Prostate gland (tissue), 2 donors: ENCODE data around the gene TNKS1BP1. TPM values are rescaled to one million over a fixed set of nuclear protein-coding genes. Genes with fewer than 3 reads are reported as not detected.

Experiments
- DNase-seq: peaks from one replicate; pipeline ENCODE4 v3.0.0-alpha.2; 2019; ENCODE audit warnings: low spot score
- H3K27ac ChIP-seq, 2 donors: fragments of 200-600 bp; sonication (generic); 2 replicates each; pipeline ENCODE4 v1.5.1; 2017 to 2019
- H3K27me3 ChIP-seq: fragments of 200-600 bp; sonication (generic); replicated peaks from 2 replicates; pipeline ENCODE4 v1.5.1; 2019; ENCODE audit not compliant: insufficient read depth
- H3K36me3 ChIP-seq, 2 donors: fragments of 200-600 bp; sonication (generic); 1 replicate in 1 of 2; 2 replicates in 1 of 2; pipeline versions ENCODE4 v1.5.1 to v1.8.1; 2017 to 2019
- H3K4me1 ChIP-seq: fragments of 200-600 bp; sonication (generic); replicated peaks from 2 replicates; pipeline ENCODE4 v1.5.1; 2019
- H3K4me3 ChIP-seq, 2 donors: fragments of 200-600 bp; sonication (generic); 2 replicates each; pipeline ENCODE4 v1.5.1; 2017 to 2019
- H3K9me3 ChIP-seq: fragments of 200-600 bp; sonication (generic); 2 replicates; pipeline ENCODE4 v1.5.1; 2017
- POLR2A ChIP-seq: fragments of 450-650 bp; IDR thresholded peaks from one replicate; pipeline ENCODE4 v1.6.1; 2016; ENCODE audit warnings: antibody characterized with exemption, mild to moderate bottlenecking
- POLR2AphosphoS5 ChIP-seq: sonication (generic); formaldehyde crosslinking; IDR thresholded peaks from one replicate; pipeline ENCODE4 v1.6.1; 2017; ENCODE audit warnings: antibody characterized with exemption
- WGBS: methylation state at CpG from one replicate; pipeline ENCODE4 v1.1.5; 2018; 5-methylcytosine and 5-hydroxymethylcytosine counted together
- intact Hi-C: fragments of 100-400 bp; cut with DNase I; formaldehyde crosslinking; loops from one replicate; pipeline ENCODE4 v1.14.2; 2022
- total RNA-seq, 2 donors: library from RNA; depleted of rRNA; stranded (reverse); fragments of >200 nt; gene quantifications; one replicate each; pipeline ENCODE4 v1.1.0, GENCODE V29; 2016
- TF ChIP-seq, protein P1 (sequence below), 4 experiments: fragments of 200-600 bp in 2 of 4; fragments of 450-650 bp in 2 of 4; sonication (generic) in 2 of 4; IDR thresholded peaks; 1 replicate in 3 of 4; 2 replicates in 1 of 4; pipeline ENCODE4 v1.5.1; 2016 to 2019; ENCODE audit warnings: antibody characterized with exemption in 4 of 4, mild to moderate bottlenecking in 2 of 4, moderate library complexity in 2 of 4

The TNKS1BP1 gene
- total RNA-seq, 2 donors from 2014 or later: 140 to 158 TPM

DNA sequence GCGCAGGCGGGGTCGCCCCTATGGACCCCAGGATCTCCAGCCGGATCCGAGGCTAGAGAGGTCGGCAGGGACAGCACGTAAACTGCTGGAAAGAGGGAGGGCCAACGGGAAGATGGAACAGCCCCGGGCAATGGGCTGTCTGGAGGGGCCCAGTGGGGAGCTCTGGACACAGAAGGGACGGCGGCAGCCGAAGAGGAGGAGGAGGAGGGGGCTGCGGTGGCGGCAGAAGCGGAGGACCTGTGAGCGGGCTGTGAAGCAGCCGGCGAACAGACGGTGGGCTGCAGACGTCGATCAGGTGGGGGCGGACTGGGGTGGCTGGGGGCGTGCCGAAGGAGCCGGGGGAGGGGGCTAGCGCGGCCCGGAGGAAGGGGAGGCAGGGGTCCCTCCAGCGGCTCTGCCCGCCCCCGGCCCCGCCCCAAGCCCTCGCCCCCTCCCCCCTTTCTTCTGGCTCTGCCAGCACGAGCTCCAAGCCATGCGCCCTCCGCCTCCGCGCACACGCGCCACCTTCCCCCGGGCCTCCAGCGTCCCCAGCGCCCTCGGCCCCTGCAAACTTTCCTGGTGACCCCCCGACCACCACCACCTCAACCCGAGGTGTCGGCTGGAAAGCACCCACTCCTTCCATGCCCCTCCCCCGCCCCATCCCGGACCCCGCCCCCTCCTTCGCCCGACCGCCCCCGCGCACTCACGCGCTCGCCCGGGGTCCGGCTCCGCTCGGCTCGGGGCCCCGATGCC, 432 bp downstream of the TNKS1BP1 start:
- peak; percentile 40 for DNase-seq
- 2% methylated on average over 49 of the region's 64 CpGs for WGBS
- no peaks in the 10 kb centered on the region for H3K27me3 ChIP-seq
- TF ChIP-seq POLR2A (no peak), POLR2AphosphoS5 (no peak)
- TF ChIP-seq, protein P1, sequence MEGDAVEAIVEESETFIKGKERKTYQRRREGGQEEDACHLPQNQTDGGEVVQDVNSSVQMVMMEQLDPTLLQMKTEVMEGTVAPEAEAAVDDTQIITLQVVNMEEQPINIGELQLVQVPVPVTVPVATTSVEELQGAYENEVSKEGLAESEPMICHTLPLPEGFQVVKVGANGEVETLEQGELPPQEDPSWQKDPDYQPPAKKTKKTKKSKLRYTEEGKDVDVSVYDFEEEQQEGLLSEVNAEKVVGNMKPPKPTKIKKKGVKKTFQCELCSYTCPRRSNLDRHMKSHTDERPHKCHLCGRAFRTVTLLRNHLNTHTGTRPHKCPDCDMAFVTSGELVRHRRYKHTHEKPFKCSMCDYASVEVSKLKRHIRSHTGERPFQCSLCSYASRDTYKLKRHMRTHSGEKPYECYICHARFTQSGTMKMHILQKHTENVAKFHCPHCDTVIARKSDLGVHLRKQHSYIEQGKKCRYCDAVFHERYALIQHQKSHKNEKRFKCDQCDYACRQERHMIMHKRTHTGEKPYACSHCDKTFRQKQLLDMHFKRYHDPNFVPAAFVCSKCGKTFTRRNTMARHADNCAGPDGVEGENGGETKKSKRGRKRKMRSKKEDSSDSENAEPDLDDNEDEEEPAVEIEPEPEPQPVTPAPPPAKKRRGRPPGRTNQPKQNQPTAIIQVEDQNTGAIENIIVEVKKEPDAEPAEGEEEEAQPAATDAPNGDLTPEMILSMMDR (IDR thresholded peaks at IDR 0.05): no peak
- peak overlapping the region; percentile 97 to 99 for H3K27ac ChIP-seq
- no peaks in the 10 kb centered on the region for H3K9me3 ChIP-seq
- intact Hi-C loops: loop anchor here (10.0 kb wide), 1 partner anchor 1250 kb away; the partner anchor contains the start of genes LPXN and ZFP91
- H3K4me3 ChIP-seq: peak overlapping the region; percentile 81 to 94
- H3K36me3 ChIP-seq: peaks cover 0 to 3% of the 10 kb centered on the region in 2 donors
- peaks cover 21% of the 10 kb centered on the region for H3K4me1 ChIP-seq

DNA sequence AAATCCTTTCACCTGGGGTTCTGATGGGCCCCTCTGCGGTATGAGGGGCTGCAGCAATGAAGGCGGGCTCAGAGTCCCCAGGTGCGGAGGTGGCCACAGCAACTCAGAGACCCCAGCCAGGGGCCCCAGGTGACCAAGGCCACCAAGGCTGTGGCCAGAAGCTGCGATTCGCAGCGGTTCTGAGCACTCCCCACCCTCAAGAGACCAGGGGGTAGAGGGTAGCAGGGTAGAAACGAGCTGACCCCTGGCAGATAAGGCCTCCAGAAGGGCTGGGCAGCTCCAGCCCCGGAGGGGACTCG, 948 bp downstream of the TNKS1BP1 start:
- intact Hi-C loops: loop anchor here (10.0 kb wide), 1 partner anchor 1251 kb away; the partner anchor contains the start of genes LPXN and ZFP91
- DNase-seq: no peak
- peaks cover 0 to 3% of the 10 kb centered on the region in 2 donors for H3K36me3 ChIP-seq
- H3K4me1 ChIP-seq: peaks cover 21% of the 10 kb centered on the region
- WGBS: 30% methylated on average over 9 of the region's 9 CpGs
- peak overlapping the region; percentile 97 to 99 for H3K27ac ChIP-seq
- TF ChIP-seq POLR2AphosphoS5 (no peak), POLR2A (no peak)
- TF ChIP-seq, protein P1 (IDR thresholded peaks at IDR 0.05): no peak
- H3K4me3 ChIP-seq: peak overlapping the region; percentile 81 to 94
- H3K9me3 ChIP-seq: no peaks in the 10 kb centered on the region
- no peaks in the 10 kb centered on the region for H3K27me3 ChIP-seq

DNA sequence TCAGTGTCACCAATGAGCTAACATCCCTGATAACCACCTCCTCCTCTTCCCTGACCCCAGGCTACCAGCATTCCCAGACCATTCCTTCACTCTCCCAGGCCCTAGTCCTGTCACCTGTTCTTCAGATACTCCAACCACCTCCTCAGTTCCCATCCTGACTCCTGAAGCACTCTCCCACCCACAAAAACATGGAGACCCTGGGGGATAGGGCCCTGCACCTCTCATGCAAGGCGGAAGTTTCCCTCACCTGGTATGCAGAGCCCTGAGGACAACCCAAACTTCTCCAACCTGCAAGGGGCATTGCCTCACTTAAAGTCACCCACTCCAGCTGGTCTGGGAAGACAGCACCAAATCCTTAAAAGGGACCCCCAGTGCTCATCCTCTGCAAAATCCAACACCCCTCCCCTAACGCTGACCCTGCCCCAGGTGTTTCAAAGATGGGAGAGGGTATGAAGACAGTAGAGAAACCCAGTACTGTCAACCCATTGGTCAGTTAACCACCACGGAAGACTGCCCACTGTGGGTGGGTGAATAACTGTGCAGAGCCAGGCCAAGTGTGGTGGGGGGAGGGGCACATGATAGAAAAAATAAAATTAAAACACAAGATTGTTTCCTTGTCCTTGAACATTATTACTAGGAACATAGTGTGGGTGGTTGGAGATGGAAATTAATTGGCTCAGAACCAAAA, 1.4 kb downstream of the TNKS1BP1 start:
- H3K4me1 ChIP-seq: peaks cover 25% of the 10 kb centered on the region
- 45% methylated on average over 3 of the region's 3 CpGs for WGBS
- intact Hi-C loops: loop anchor here (10.0 kb wide), 1 partner anchor 1251 kb away; the partner anchor contains the start of genes LPXN and ZFP91

DNA sequence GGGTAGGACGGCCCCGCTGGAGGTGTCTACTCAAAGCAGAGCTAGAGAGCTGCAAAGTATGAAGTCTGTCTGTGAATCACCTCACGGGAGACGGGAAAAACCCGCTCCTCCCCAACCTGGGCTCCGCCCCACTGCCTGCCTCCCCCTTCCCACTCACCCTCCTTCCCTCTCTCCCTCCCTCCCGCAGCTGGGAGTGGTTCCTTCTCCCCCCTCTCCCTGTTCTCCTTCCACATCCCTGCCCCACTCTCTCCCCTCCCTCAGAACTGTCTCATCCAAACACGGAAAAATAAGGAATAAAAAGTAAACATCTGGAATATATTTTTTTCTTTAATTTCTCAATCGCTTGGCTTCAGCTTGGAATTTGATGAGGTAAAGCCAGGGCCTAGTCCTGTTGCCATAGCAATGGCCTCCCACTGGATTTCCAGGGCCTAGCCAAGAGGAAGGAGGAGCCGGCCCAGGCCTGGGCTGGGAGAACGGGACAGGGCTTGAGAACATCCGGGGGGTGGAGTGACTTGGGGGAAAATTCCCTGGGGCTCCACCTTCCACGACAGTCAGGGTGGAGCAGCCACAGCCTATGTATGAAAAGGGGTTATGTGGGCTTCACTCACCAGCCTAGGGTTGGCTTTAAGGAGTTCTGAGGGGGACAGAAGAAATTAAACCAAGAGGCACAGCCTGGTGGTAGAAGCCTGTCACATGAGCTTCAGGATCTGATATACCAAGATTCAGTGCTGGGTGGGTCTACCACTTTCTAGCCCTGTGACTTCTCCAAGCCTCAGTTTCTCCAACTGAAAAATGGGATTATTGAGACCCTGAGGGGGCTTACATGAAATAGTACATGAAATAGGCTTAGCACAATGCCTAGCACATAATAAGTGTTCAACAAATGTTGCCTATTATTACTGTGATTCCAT, 2.2 kb downstream of the TNKS1BP1 start:
- TF ChIP-seq POLR2A (peak; percentile 74), POLR2AphosphoS5 (peak; percentile 80)
- TF ChIP-seq, protein P1 (IDR thresholded peaks at IDR 0.05): peak in 1 of 4 experiments; percentile 17
- DNase-seq: peak; percentile 94

More for the DNA sequence above, 1.4 kb downstream of the TNKS1BP1 start:
- Histone ChIP-seq H3K36me3 (peaks cover 0 to 3% of the 10 kb centered on the region in 2 donors), H3K9me3 (no peaks in the 10 kb centered on the region), H3K27ac (peak overlapping the region; percentile 97 to 99), H3K27me3 (no peaks in the 10 kb centered on the region), H3K4me3 (peak overlapping the region; percentile 81 to 94)
- no peak for DNase-seq
- TF ChIP-seq, protein P1 (IDR thresholded peaks at IDR 0.05): peak in 1 of 4 experiments; percentile 5
- TF ChIP-seq POLR2AphosphoS5 (no peak), POLR2A (no peak)

More for the DNA sequence above, 2.2 kb downstream of the TNKS1BP1 start:
- 7% methylated on average over 13 of the region's 13 CpGs for WGBS
- H3K27ac ChIP-seq: peak overlapping the region; percentile 97 to 99
- H3K4me3 ChIP-seq: peak overlapping the region; percentile 81 to 94
- intact Hi-C loops: loop anchor here (10.0 kb wide), 1 partner anchor 1252 kb away; the partner anchor contains the start of genes LPXN and ZFP91
- peaks cover 0 to 6% of the 10 kb centered on the region in 2 donors for H3K36me3 ChIP-seq
- no peaks in the 10 kb centered on the region for H3K27me3 ChIP-seq
- no peaks in the 10 kb centered on the region for H3K9me3 ChIP-seq
- H3K4me1 ChIP-seq: peaks cover 33% of the 10 kb centered on the region
